GM12875 (cell line): Measurements from ENCODE around the gene GLB1L2.

Experiments used
- H3K4me3 ChIP-seq: one replicate; pipeline ENCODE4 v1.5.1; 2011; ENCODE audit warnings: low read depth, low read length, control low read depth
- TF ChIP-seq, protein P1 (sequence below): IDR thresholded peaks from 2 replicates; pipeline ENCODE4 v1.5.1; 2011; ENCODE audit warnings: low read depth, mild to moderate bottlenecking, control low read depth, inconsistent platforms, low read length, moderate library complexity, borderline replicate concordance; ENCODE audit not compliant: insufficient read depth

GLB1L2 gene

DNA sequence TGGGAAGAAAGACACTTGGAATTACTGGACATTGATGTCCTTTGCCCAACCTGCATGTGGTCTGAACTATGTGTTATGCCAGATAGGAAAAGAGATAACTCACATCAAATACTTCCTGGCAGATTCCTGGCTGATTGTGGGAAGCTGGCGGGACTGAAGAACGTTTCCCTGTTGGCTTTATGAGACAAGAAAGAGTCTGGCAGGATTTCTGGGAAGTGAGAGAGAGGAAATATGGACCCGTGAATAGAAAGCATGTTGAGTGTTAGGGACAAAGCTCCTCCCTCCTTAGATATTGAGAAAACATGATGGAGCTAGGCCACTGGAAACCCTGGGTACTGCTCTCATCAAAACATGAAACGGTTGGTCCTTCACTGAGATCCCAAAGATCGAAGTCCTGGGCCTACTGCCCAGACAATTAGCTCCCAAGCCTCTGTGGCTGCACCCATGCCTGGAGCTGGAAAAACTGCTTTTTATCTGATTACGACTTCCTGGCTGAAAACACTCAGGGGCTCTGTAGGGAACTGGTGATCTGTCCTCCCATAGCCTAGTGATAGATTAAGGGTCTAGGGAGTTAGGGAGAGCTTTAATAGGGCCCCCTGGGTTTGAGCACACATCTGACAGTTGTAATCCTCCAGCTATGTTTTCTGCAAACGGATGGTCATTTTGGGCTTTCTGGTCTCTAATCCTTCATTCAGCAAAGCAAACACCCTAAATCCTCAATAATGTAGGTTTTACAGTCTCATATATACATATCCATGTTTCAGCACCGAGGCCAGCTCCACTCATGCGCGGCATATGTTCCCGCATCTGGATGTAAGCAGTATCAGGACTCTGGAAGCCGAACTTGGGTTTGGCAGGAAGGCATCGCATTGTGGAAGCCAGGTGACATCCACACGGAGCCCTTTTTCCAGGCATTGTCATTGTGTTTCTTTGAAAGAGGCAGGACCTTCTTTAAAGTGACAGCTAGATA is 86.4 kb downstream of the GLB1L2 start:
- TF ChIP-seq, protein P1, sequence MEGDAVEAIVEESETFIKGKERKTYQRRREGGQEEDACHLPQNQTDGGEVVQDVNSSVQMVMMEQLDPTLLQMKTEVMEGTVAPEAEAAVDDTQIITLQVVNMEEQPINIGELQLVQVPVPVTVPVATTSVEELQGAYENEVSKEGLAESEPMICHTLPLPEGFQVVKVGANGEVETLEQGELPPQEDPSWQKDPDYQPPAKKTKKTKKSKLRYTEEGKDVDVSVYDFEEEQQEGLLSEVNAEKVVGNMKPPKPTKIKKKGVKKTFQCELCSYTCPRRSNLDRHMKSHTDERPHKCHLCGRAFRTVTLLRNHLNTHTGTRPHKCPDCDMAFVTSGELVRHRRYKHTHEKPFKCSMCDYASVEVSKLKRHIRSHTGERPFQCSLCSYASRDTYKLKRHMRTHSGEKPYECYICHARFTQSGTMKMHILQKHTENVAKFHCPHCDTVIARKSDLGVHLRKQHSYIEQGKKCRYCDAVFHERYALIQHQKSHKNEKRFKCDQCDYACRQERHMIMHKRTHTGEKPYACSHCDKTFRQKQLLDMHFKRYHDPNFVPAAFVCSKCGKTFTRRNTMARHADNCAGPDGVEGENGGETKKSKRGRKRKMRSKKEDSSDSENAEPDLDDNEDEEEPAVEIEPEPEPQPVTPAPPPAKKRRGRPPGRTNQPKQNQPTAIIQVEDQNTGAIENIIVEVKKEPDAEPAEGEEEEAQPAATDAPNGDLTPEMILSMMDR = no peak
- H3K4me3 ChIP-seq = no peak overlapping the region

GRCh38 chr11:134423106-134423505 is 91.3 kb downstream of the GLB1L2 start:
- H3K4me3 ChIP-seq = no peak overlapping the region
- TF ChIP-seq, protein P1 = no peak

DNA sequence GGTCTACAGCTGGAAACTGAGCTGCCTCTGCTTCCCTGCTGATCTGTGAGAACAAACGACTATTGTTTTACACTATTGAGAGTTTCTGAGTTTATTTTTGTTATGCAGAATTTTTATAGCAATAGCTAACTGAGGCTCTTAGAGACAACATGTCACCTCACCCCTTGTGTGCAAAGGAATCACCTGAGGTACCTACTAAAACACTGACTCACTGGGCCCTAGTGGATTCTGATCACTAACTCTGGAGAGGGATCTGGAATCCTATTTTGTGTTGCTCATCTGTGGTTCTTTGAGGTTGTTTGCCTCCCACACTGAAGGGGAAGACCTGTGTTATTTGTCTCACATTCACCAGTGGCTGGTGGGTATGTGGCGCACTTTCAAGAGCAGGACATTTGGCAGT is 93.6 kb downstream of the GLB1L2 start:
- TF ChIP-seq, protein P1 = no peak
- no peak overlapping the region for H3K4me3 ChIP-seq
